HCT116 (cell line): ENCODE measurements around the gene WDR82. TPM values are rescaled to one million over a fixed set of nuclear protein-coding genes. Genes with fewer than 3 reads are reported as not detected.

Source experiments
- ATAC-seq: fragments of 200-7000 bp; cut with Tn5 transposase; 2 replicates; pipeline ENCODE4 v1.9.1; 2020; ENCODE audit warnings: mild to moderate bottlenecking, moderate library complexity
- BruUV-seq: library from RNA; stranded (reverse); fragments of 400-500 nt; replicated peaks from 2 replicates; lab custom pipeline; 2021; lab: Mats Ljungman, UMichigan
- CTCF ChIA-PET: fragments of 300-600 bp; sonication (Branson Sonifier 250); formaldehyde crosslinking; loops from one replicate; lab custom pipeline; 2021; ENCODE audit warnings: antibody characterized with exemption; lab: Charles Lee
- POLR2A ChIA-PET: fragments of 300-600, 350-600 bp; sonication (Branson Sonifier 250); formaldehyde crosslinking; loops from one replicate; lab custom pipeline; 2021; ENCODE audit warnings: antibody characterized with exemption; lab: Charles Lee
- RAD21 ChIA-PET, 2 experiments: fragments of 300-600 bp; sonication (Branson Sonifier 250); formaldehyde crosslinking; loops; one replicate each; lab custom pipeline; 2023; ENCODE audit warnings: low total read pairs in 2 of 2; ENCODE audit not compliant: uncharacterized antibody in 2 of 2, unreplicated experiment in 2 of 2, low non-redundant PET in 1 of 2; lab: Charles Lee
- DNase-seq: peaks from one replicate; pipeline ENCODE4 v3.0.0-alpha.2; 2010; ENCODE audit warnings: low read depth, low spot score
- H2AFZ ChIP-seq: fragments of 200-600 bp; shearing (Covaris generic), sonication (generic); 2 replicates; pipeline ENCODE4 v1.6.1; 2017; ENCODE audit warnings: low read depth, mixed run types, mixed read lengths, antibody characterized with exemption, low read length; ENCODE audit not compliant: poor library complexity, severe bottlenecking
- H3K27ac ChIP-seq: 2 replicates; pipeline ENCODE4 v1.5.1; 2012; ENCODE audit warnings: low read depth, low read length
- H3K27me3 ChIP-seq: fragments of 200-600 bp; sonication (generic); 2 replicates; pipeline ENCODE4 v1.6.1; 2016; ENCODE audit warnings: mixed run types, low read length, mixed read lengths; ENCODE audit not compliant: insufficient read depth
- H3K36me3 ChIP-seq, 2 experiments: fragments of 200-500 bp in 1 of 2; fragments of 200-600 bp in 1 of 2; sonication (Bioruptor generic) in 1 of 2; sonication (generic) in 1 of 2; 2 replicates each; pipeline versions ENCODE4 v1.5.1 to v1.6.1; 2014 to 2016; ENCODE audit warnings: low read length in 2 of 2, inconsistent platforms in 1 of 2, mixed read lengths in 1 of 2, mixed run types in 1 of 2; ENCODE audit not compliant: insufficient read depth in 2 of 2, control insufficient read depth in 1 of 2
- H3K4me1 ChIP-seq, 2 experiments: fragments of 200-600 bp in 1 of 2; sonication (generic) in 1 of 2; 2 replicates each; pipeline versions ENCODE4 v1.5.1 to v1.6.1; 2012 to 2017; ENCODE audit warnings: low read length in 2 of 2, inconsistent platforms in 1 of 2, mild to moderate bottlenecking in 1 of 2, mixed read lengths in 1 of 2, mixed run types in 1 of 2, moderate library complexity in 1 of 2; ENCODE audit not compliant: insufficient read depth in 2 of 2, control insufficient read depth in 1 of 2
- H3K4me2 ChIP-seq: fragments of 200-600 bp; sonication (generic); 2 replicates; pipeline ENCODE4 v1.6.1; 2017; ENCODE audit warnings: mixed run types, low read length, mixed read lengths
- H3K4me3 ChIP-seq, 2 experiments: fragments of 200-600 bp in 1 of 2; sonication (generic) in 1 of 2; replicated peaks in 1 of 2; 2 replicates each; pipeline ENCODE4 v1.5.1; 2011 to 2016; ENCODE audit warnings: low read length in 2 of 2, control low read depth in 1 of 2, low read depth in 1 of 2, mild to moderate bottlenecking in 1 of 2, mixed read lengths in 1 of 2, mixed run types in 1 of 2
- H3K79me2 ChIP-seq: fragments of 200-600 bp; sonication (generic); 2 replicates; pipeline ENCODE4 v1.6.1; 2017; ENCODE audit warnings: mild to moderate bottlenecking, mixed run types, low read length, moderate library complexity, mixed read lengths; ENCODE audit not compliant: insufficient read depth
- H3K9ac ChIP-seq: fragments of 200-600 bp; sonication (generic); 2 replicates; pipeline ENCODE4 v1.6.1; 2016; ENCODE audit warnings: low read length, mixed read lengths
- H3K9me2 ChIP-seq: fragments of 200-600 bp; sonication (generic), shearing (Covaris generic); 2 replicates; pipeline ENCODE4 v1.6.1; 2017; ENCODE audit warnings: mixed run types, mild to moderate bottlenecking, moderate library complexity; ENCODE audit not compliant: insufficient read depth
- H3K9me3 ChIP-seq, 2 experiments: fragments of 200-500 bp in 1 of 2; fragments of 200-600 bp in 1 of 2; sonication (Bioruptor generic) in 1 of 2; sonication (generic) in 1 of 2; 2 replicates each; pipeline ENCODE4 v1.6.1; 2014 to 2017; ENCODE audit warnings: low read length in 2 of 2, mixed read lengths in 2 of 2, inconsistent platforms in 1 of 2, low read depth in 1 of 2, mild to moderate bottlenecking in 1 of 2, mixed run types in 1 of 2, moderate library complexity in 1 of 2; ENCODE audit not compliant: control insufficient read depth in 1 of 2, insufficient read depth in 1 of 2
- H4K20me1 ChIP-seq: fragments of 200-600 bp; sonication (generic), shearing (Covaris generic); 2 replicates; pipeline ENCODE4 v1.6.1; 2017; ENCODE audit warnings: mixed run types, mild to moderate bottlenecking, moderate library complexity; ENCODE audit not compliant: insufficient read depth
- CEBPB ChIP-seq: IDR thresholded peaks from 2 replicates; pipeline ENCODE4 v1.6.1; 2012; ENCODE audit warnings: low read depth
- CTCF ChIP-seq, 3 experiments: fragments of 200-600 bp in 1 of 3; sonication (generic) in 1 of 3; IDR thresholded peaks in 2 of 3; conservative IDR thresholded peaks in 1 of 3; 2 replicates each; pipeline ENCODE4 v1.5.1; 2012 to 2017; ENCODE audit warnings: low read depth in 2 of 3, low read length in 2 of 3, antibody characterized with exemption in 1 of 3, borderline replicate concordance in 1 of 3, control low read depth in 1 of 3, mild to moderate bottlenecking in 1 of 3, mixed read lengths in 1 of 3, mixed run types in 1 of 3, moderate library complexity in 1 of 3; ENCODE audit not compliant: insufficient read depth in 1 of 3
- EZH2 ChIP-seq: fragments of 200-600 bp; sonication (generic); IDR thresholded peaks from 2 replicates; pipeline ENCODE4 v1.6.1; 2017; ENCODE audit warnings: antibody characterized with exemption, mixed run types
- FOSL1 ChIP-seq: IDR thresholded peaks from 2 replicates; pipeline ENCODE4 v1.6.1; 2012; ENCODE audit warnings: low read depth
- JUND ChIP-seq: IDR thresholded peaks from 2 replicates; pipeline ENCODE4 v1.6.1; 2012
- MAX ChIP-seq: IDR thresholded peaks from 2 replicates; pipeline ENCODE4 v1.6.1; 2012
- POLR2A ChIP-seq: IDR thresholded peaks from 2 replicates; pipeline ENCODE4 v1.7.0; 2011; ENCODE audit warnings: borderline replicate concordance; ENCODE audit not compliant: insufficient read depth, insufficient read length; ENCODE audit errors: extremely low read depth
- SIN3A ChIP-seq: IDR thresholded peaks from 2 replicates; pipeline ENCODE4 v1.6.1; 2012; ENCODE audit warnings: low read depth
- SP1 ChIP-seq: IDR thresholded peaks from 2 replicates; pipeline ENCODE4 v1.6.1; 2012; ENCODE audit warnings: low read depth
- TCF7L2 ChIP-seq: IDR thresholded peaks from 2 replicates; pipeline ENCODE4 v1.7.0; 2011; ENCODE audit warnings: borderline replicate concordance, inconsistent platforms; ENCODE audit not compliant: insufficient read depth, insufficient read length; ENCODE audit errors: extremely low read depth
- ZFX ChIP-seq: fragments of 450-650 bp; IDR thresholded peaks from 2 replicates; pipeline ENCODE4 v1.6.1; 2017
- ZNF274 ChIP-seq: fragments of 200-500 bp; sonication (Bioruptor generic); IDR thresholded peaks from 2 replicates; pipeline ENCODE4 v1.6.1; 2014; ENCODE audit warnings: mild to moderate bottlenecking, low read depth, low read length, inconsistent platforms
- intact Hi-C: fragments of 100-400 bp; cut with micrococcal nuclease; formaldehyde crosslinking; loops from 2 replicates; pipeline ENCODE4 v1.10.0; 2022
- total RNA-seq: library from RNA; stranded (reverse); gene quantifications from one replicate; pipeline ENCODE4 v1.2.1, GENCODE V29; 2021; ENCODE audit not compliant: unreplicated experiment

Gene WDR82
- total RNA-seq, 1 experiment from 2014 or later: 89.7 TPM

- no peak for DNase-seq
- H3K4me1 ChIP-seq: peaks cover 0 to under 1% of the 10 kb centered on the region in 2 experiments; a peak in 1 of 4 replicates
- no TSS peak for BruUV-seq
- no peaks in the 10 kb centered on the region for H3K9me2 ChIP-seq
- intact Hi-C loops: loop anchor here (5.0 kb wide), 1 partner anchor 153 kb away; the partner anchor contains the start of gene SEMA3G
- ATAC-seq: no peak
- ChIA-PET CTCF (no interaction called here), RAD21 (no interaction called here), POLR2A (no interaction called here)
- no peaks in the 10 kb centered on the region for H3K27me3 ChIP-seq
- H3K36me3 ChIP-seq: 0 out of 4 replicates have a peak, but pooled peaks cover 0 to 8% of the 10 kb centered on the region in 2 experiments
- H3K4me2 ChIP-seq: no peak overlapping the region
- H3K27ac ChIP-seq: no peak overlapping the region
- no peaks in the 10 kb centered on the region for H3K9me3 ChIP-seq
- no peak overlapping the region for H3K4me3 ChIP-seq
- no peaks in the 10 kb centered on the region for H3K79me2 ChIP-seq
- TF ChIP-seq POLR2A: no peak
- no peak for TF ChIP-seq ZFX
- no peak for TF ChIP-seq ZNF274
- TF ChIP-seq SP1: no peak
- no peak for TF ChIP-seq EZH2
- no peak for TF ChIP-seq TCF7L2
- TF ChIP-seq CEBPB: no peak
- TF ChIP-seq CTCF (IDR thresholded peaks at IDR 0.05 in 2 of 3, conservative IDR thresholded peaks at IDR 0.05 in 1 of 3; ENCODE audit: borderline replicate concordance in 1 of 3, insufficient read depth in 1 of 3, low read depth in 2 of 3, low read length in 2 of 3): no peak
- no peak for TF ChIP-seq FOSL1
- TF ChIP-seq JUND: no peak
- TF ChIP-seq MAX: no peak
- TF ChIP-seq SIN3A: no peak
- no peaks in the 10 kb centered on the region for H4K20me1 ChIP-seq
- H2AFZ ChIP-seq: no peak overlapping the region
- H3K9ac ChIP-seq: no peak overlapping the region
Measured at GRCh38 chr3:52294320-52295150, 16.1 kb upstream of the WDR82 start.
